ENCODE measurements around the gene HNF1A. TPM values are rescaled to one million over a fixed set of nuclear protein-coding genes. Genes with fewer than 3 reads are reported as not detected.

Gene HNF1A
- total RNA-seq, 2 donors from 2014 or later = 18.0 to 24.7 TPM

DNA sequence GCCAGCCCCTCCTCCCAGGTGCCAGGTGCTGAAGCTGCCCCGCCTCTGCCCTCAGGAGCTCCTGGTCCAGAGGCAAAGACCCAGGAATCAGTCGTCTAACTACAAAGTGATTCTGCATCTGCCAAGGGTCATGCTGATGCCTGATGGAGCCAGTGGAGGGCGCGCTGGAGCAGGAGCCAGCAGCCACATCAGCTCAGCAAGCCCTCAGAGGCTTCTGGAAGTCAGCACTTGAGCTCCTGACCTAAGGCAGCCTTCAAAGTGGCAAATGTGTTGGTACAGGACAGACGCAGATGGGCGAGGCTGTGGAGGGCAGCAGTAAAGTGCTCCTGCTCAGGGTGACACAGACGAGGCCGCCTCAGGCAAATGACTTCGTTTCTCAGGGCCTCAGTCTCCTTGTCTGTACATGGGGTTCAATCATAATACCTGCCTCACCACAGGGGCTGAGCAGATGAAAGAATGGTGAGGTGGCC lies 27.0 kb downstream of the HNF1A start:
- Histone ChIP-seq H3K36me3 (peaks cover 3% of the 10 kb centered on the region), H3K4me1 (no peaks in the 10 kb centered on the region), H3K9me3 (no peaks in the 10 kb centered on the region), H3K27me3 (no peaks in the 10 kb centered on the region), H3K4me3 (no peak overlapping the region), H3K27ac (no peak overlapping the region), H3K9ac (ENCODE audit: low read depth in 2 of 2, low read length in 2 of 2) (no peak overlapping the region)
- intact Hi-C loops (cut with DNase I) = loop anchor here (5.0 to 10.0 kb wide), 2 partner anchors 92 to 361 kb away; partner anchors contain the start of gene CABP1
- TF ChIP-seq, protein P1, sequence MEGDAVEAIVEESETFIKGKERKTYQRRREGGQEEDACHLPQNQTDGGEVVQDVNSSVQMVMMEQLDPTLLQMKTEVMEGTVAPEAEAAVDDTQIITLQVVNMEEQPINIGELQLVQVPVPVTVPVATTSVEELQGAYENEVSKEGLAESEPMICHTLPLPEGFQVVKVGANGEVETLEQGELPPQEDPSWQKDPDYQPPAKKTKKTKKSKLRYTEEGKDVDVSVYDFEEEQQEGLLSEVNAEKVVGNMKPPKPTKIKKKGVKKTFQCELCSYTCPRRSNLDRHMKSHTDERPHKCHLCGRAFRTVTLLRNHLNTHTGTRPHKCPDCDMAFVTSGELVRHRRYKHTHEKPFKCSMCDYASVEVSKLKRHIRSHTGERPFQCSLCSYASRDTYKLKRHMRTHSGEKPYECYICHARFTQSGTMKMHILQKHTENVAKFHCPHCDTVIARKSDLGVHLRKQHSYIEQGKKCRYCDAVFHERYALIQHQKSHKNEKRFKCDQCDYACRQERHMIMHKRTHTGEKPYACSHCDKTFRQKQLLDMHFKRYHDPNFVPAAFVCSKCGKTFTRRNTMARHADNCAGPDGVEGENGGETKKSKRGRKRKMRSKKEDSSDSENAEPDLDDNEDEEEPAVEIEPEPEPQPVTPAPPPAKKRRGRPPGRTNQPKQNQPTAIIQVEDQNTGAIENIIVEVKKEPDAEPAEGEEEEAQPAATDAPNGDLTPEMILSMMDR (IDR thresholded peaks at IDR 0.05) = peak; percentile 76
- DNase-seq = peak; percentile 67

DNA sequence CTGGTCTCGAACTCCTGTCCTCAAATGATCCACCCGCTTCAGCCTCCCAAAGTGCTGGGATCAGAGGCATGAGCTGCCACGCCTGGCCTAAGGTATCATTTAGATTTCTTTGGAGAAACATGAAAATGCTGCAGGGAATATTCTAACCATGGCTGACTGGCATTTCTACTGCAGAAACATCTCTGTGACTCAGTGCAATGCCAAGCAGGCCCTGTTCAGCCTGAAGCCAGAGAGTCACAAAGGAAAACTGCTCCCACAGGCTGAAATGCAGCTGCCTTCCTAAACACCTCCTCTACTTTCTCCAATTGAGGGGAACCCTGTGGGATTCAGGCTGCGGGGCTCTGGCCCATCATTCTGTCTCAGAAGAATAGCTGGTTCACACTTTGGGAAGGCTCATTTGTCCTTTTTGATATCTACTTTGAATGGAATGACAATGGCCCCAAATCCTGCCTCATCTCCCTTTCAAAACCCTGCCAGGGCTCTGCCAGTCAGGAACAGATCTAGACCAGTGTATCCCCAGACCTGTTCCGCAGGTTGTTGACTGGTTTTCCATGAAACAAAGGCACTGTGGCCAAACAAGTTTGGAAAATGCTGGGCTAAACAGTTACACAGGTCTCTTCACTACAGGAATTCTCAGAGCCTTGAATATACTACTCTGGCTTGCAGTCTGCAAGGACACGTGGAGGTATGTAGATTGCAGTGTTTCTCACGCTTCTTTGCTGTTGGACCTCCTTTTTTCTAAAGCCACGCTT lies 30.2 kb downstream of the HNF1A start:
- no peak for DNase-seq
- Histone ChIP-seq H3K27ac (no peak overlapping the region), H3K27me3 (no peaks in the 10 kb centered on the region), H3K4me1 (no peaks in the 10 kb centered on the region), H3K36me3 (peaks cover 6% of the 10 kb centered on the region), H3K4me3 (no peak overlapping the region), H3K9me3 (no peaks in the 10 kb centered on the region), H3K9ac (ENCODE audit: low read depth in 2 of 2, low read length in 2 of 2) (no peak overlapping the region)
- TF ChIP-seq, protein P1 (IDR thresholded peaks at IDR 0.05) = no peak
- intact Hi-C loops (cut with DNase I) = loop anchor here (5.0 to 10.0 kb wide), 2 partner anchors 89 to 364 kb away; partner anchors contain the start of gene CABP1

DNA sequence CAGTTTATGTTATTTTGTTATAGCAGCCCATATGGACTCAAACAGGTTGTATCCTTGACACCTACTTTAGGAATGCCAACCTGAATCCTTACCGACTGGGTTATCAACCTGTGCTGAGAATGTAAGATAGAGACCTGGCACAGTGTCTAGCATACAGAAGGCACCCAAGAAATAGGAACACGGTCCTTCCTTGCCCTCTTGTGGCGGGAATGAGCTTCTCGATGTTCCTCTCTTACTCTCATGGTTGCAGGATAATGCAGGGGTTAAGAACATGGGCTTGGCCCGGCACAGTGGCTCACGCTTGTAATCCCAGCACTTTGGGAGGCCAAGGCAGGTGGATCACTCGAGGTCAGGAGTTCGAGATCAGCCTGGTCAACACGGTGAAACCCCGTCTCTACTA lies 31.4 kb downstream of the HNF1A start:
- Histone ChIP-seq H3K27ac (no peak overlapping the region), H3K9ac (ENCODE audit: low read depth in 2 of 2, low read length in 2 of 2) (no peak overlapping the region), H3K36me3 (peaks cover 6% of the 10 kb centered on the region), H3K4me3 (no peak overlapping the region), H3K27me3 (no peaks in the 10 kb centered on the region), H3K4me1 (no peaks in the 10 kb centered on the region), H3K9me3 (no peaks in the 10 kb centered on the region)
- intact Hi-C loops (cut with DNase I) = loop anchor here (5.0 to 10.0 kb wide), 2 partner anchors 88 to 365 kb away; partner anchors contain the start of gene CABP1
- TF ChIP-seq, protein P1 (IDR thresholded peaks at IDR 0.05) = peak; percentile 15
- peak; percentile 68 for DNase-seq

DNA sequence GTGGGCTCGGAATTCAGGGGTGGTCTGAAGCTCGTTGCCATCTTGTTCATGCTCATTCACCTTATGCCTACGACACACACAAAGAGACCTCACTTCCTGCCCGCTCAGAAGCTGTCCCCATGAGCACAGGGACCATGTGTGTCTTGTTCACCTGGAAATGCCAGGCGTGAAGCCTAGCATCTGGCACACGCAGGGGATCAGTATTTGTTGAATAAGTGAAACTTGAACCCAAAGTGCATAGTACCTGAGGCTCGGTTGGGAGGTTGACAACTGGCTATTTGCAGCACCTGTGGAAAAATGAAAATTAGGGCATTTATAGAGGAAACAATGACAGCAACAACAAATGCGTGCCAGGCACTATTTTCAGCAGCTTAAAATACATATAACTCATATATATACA lies 32.5 kb downstream of the HNF1A start:
- intact Hi-C loops (cut with DNase I) = no loop called here
- H3K4me3 ChIP-seq = no peak overlapping the region
- no peak for DNase-seq
- H3K27me3 ChIP-seq = no peaks in the 10 kb centered on the region
- H3K9me3 ChIP-seq = no peaks in the 10 kb centered on the region
- no peak overlapping the region for H3K9ac ChIP-seq (ENCODE audit: low read depth in 2 of 2, low read length in 2 of 2)
- peaks cover 6% of the 10 kb centered on the region for H3K36me3 ChIP-seq
- H3K4me1 ChIP-seq = no peaks in the 10 kb centered on the region
- H3K27ac ChIP-seq = no peak overlapping the region
- TF ChIP-seq, protein P1 (IDR thresholded peaks at IDR 0.05) = no peak

DNA sequence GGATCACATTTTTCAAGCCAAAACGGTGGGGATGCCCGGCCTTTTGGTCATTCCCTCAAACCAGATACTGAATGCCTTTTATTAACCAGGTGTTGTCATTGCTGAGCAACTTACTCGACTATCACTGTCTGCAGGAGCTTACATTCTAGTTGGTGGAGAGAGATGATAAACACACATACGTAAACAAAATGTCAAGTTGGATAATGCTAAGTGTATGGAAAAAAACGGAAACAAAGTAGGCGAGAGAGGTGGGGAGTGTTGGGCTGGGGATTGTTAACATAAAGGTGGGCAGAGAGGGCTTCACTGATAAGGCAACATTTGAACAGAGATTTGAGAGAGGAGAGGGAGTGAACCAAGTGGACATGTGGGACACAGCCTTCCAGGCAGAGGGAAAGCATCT lies 33.5 kb downstream of the HNF1A start:
- TF ChIP-seq, protein P1 (IDR thresholded peaks at IDR 0.05) = no peak

More for the DNA sequence above, 33.5 kb downstream of the HNF1A start:
- no peak for DNase-seq
- Histone ChIP-seq H3K4me1 (no peaks in the 10 kb centered on the region), H3K9me3 (no peaks in the 10 kb centered on the region), H3K27me3 (no peaks in the 10 kb centered on the region), H3K36me3 (peaks cover 6% of the 10 kb centered on the region), H3K9ac (ENCODE audit: low read depth in 2 of 2, low read length in 2 of 2) (no peak overlapping the region), H3K4me3 (no peak overlapping the region), H3K27ac (no peak overlapping the region)
- intact Hi-C loops (cut with DNase I) = no loop called here
